GM18868 (cell line): ENCODE data around the gene FCMR.

Experiments
- ATAC-seq: cut with Tn5 transposase; IDR thresholded peaks from one replicate; pipeline ENCODE4 v1.9.1; 2021; ENCODE audit warnings: mild to moderate bottlenecking, moderate library complexity; ENCODE audit not compliant: unreplicated experiment

Gene FCMR

GRCh38 chr1:206903687-206904086, 18.1 kb downstream of the FCMR start:
- no peak for ATAC-seq

- no peak for ATAC-seq
Observed at GRCh38 chr1:206902702-206903101, 19.0 kb downstream of the FCMR start.

- ATAC-seq, result no peak
Observed at GRCh38 chr1:206901944-206902343, 19.8 kb downstream of the FCMR start.

- no peak for ATAC-seq
Observed at GRCh38 chr1:206900149-206900548, 21.6 kb downstream of the FCMR start.

GRCh38 chr1:206899717-206900116, 22.0 kb downstream of the FCMR start:
- no peak for ATAC-seq

- ATAC-seq, result no peak
Observed at GRCh38 chr1:206898915-206899431, 22.8 kb downstream of the FCMR start.

GRCh38 chr1:206898089-206898914, 23.4 kb downstream of the FCMR start:
- no peak for ATAC-seq

GRCh38 chr1:206897175-206897574, 24.6 kb downstream of the FCMR start, which contains the start of gene IL24:
IL24 (plus strand) TSS chr1:206897443; CDS start chr1:206897833, 390 bp downstream.
- no peak for ATAC-seq

GRCh38 chr1:206896261-206896660, 25.5 kb downstream of the FCMR start:
- ATAC-seq, result no peak

- no peak for ATAC-seq
Observed at GRCh38 chr1:206895837-206896242, 25.9 kb downstream of the FCMR start.

- no peak for ATAC-seq
Observed at GRCh38 chr1:206895325-206895724, 26.4 kb downstream of the FCMR start.

- ATAC-seq, result no peak
Observed at GRCh38 chr1:206893380-206893779, 28.4 kb downstream of the FCMR start.

GRCh38 chr1:206892351-206892984, 29.3 kb downstream of the FCMR start:
- ATAC-seq, result no peak

- no peak for ATAC-seq
Observed at GRCh38 chr1:206891412-206891811, 30.3 kb downstream of the FCMR start.

GRCh38 chr1:206890125-206891060, 31.3 kb downstream of the FCMR start:
- ATAC-seq, result no peak

GRCh38 chr1:206887701-206888100, 34.0 kb downstream of the FCMR start:
- ATAC-seq, result no peak

- no peak for ATAC-seq
Observed at GRCh38 chr1:206886831-206887230, 34.9 kb downstream of the FCMR start.

- ATAC-seq, result no peak
Observed at GRCh38 chr1:206885341-206886060, 36.2 kb downstream of the FCMR start.

GRCh38 chr1:206883876-206884275, 37.9 kb downstream of the FCMR start:
- ATAC-seq, result no peak

- ATAC-seq, result no peak
Observed at GRCh38 chr1:206883160-206883559, 38.6 kb downstream of the FCMR start.
